Measurements from ENCODE around the gene SEC61A1. TPM values are rescaled to one million over a fixed set of nuclear protein-coding genes. Genes with fewer than 3 reads are reported as not detected.

SEC61A1 gene
- total RNA-seq (100 to 1,000 TPM; 203 to 212 TPM), polyA plus RNA-seq (100 to 1,000 TPM; 156 to 182 TPM)

DNA sequence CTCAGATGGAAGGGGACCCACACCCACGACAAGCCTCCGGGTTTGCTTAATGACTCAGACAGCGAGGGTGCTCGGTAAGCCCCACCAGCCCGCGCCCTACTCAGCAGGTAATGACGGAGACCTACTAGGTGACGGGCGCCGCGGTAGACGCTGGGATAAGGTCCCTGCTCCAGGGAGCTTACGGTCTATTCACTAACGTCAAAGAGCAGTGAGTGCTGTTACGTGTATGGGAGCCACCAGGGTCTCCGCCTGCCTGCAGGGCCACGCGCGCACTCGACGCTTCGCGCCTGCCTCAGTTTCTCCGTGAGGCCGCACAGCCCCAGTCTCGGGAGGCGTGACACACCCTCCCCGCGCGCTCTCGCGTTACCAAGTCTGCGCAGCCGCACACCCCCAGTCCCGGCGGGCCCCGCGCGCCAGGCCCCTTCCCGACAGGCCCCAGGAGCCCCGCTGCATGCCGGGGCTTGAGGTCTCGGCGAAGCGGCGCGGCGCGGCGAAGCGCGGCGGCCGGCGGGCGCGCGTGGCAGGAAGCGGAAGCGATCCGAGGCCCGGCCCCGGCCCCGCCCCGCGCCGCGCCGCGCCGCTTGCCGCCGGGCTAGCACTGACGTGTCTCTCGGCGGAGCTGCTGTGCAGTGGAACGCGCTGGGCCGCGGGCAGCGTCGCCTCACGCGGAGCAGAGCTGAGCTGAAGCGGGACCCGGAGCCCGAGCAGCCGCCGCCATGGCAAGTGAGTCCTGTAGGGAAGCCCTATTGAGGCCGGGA is at the start of gene SEC61A1:
Gene SEC61A1 (plus strand): TSS at position 601 of the 758 bp plus-strand sequence. CDS start 116 bp downstream, at position 717.
- H3K27me3 ChIP-seq (ENCODE audit: insufficient read depth, low read length) = no peaks in the 10 kb centered on the region
- H3K27ac ChIP-seq (ENCODE audit: low read depth, low read length) = peak within 1 kb of the TSS; percentile 93
- peak within 1 kb of the TSS; percentile 80 to 91 for H3K4me3 ChIP-seq (ENCODE audit: low read length in 2 of 2)
- H3K9me3 ChIP-seq (ENCODE audit: control insufficient read depth in 1 of 2, low read length in 2 of 2) = no peaks in the 10 kb centered on the region
- Mint-ChIP-seq H3K27me3 (no peaks in the 10 kb centered on the region), H3K9me3 (peaks cover 0 to 3% (median 0%) of the 10 kb centered on the region in 8 donors), H3K27ac (peak within 1 kb of the TSS; percentile 94 to 99 (median 98)), H3K36me3 (peaks cover 6 to 48% of the 10 kb centered on the region in 2 donors), H3K4me1 (peaks cover 35 to 58% (median 42%) of the 10 kb centered on the region in 4 donors), H3K4me3 (peak within 1 kb of the TSS; percentile 92 to 100 (median 98))
- ChIA-PET POLR2A (ENCODE audit: partially characterized antibody) (interaction anchor here (0.6 to 2.9 kb wide), 6 partner anchors 11 to 477 kb away, joined by 3 to 15 read pairs (median 4); partner anchors contain the start of gene RUVBL1), CTCF (ENCODE audit: partially characterized antibody) (interaction anchor here (1.2 to 1.4 kb wide), 2 partner anchors 12 to 14 kb away, joined by 3 to 4 read pairs; no protein-coding TSS in a partner anchor)
- H3K36me3 ChIP-seq (ENCODE audit: insufficient read depth, low read length) = peaks cover 7% of the 10 kb centered on the region
- DNase-seq = peak; percentile 94 to 96 (median 95)
- intact Hi-C loops (cut with micrococcal nuclease) = loop anchor here (1.0 to 10.0 kb wide), 10 partner anchors 23 to 1577 kb away; partner anchors contain the start of genes ABTB1, ACAD9, IFT122 and MCM2
- H3K4me1 ChIP-seq (ENCODE audit: insufficient read depth, low read length) = peaks cover 38% of the 10 kb centered on the region

DNA sequence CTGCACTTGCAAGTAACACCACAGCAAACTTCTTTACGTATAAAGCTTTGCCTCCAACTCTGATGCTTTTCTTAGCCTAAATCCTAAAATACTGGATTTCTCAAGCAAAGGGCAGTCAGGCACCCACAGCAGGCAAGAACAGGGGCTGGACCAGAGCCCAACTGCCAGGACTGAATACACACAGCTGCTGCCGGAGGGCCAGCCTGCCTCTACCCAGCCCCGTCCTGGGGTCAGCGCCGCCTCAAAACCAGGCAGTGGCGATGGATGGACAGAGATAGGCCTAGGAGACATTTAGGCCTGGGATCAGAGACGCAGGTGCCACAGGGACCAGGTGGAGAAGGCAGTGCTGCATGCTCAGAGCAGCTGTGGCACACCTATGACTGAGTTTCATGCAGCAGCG is 47.6 kb upstream of the SEC61A1 start:
- Histone ChIP-seq H3K27ac (ENCODE audit: low read depth, low read length) (no peak overlapping the region), H3K4me1 (ENCODE audit: insufficient read depth, low read length) (no peaks in the 10 kb centered on the region), H3K4me3 (ENCODE audit: low read length in 2 of 2) (no peak overlapping the region), H3K36me3 (ENCODE audit: insufficient read depth, low read length) (no peaks in the 10 kb centered on the region), H3K27me3 (ENCODE audit: insufficient read depth, low read length) (no peaks in the 10 kb centered on the region), H3K9me3 (ENCODE audit: control insufficient read depth in 1 of 2, low read length in 2 of 2) (no peaks in the 10 kb centered on the region)
- H3K4me3 Mint-ChIP-seq = no peak overlapping the region
- intact Hi-C loops (cut with micrococcal nuclease) = no loop called here
- no peaks in the 10 kb centered on the region for H3K4me1 Mint-ChIP-seq
- CTCF ChIA-PET (ENCODE audit: partially characterized antibody) = no interaction called here
- no peak for DNase-seq
- POLR2A ChIA-PET (ENCODE audit: partially characterized antibody) = no interaction called here
- peaks cover 0 to 2% (median 0%) of the 10 kb centered on the region in 8 donors for H3K9me3 Mint-ChIP-seq
- H3K27ac Mint-ChIP-seq = no peak overlapping the region
- no peaks in the 10 kb centered on the region for H3K36me3 Mint-ChIP-seq
- peaks cover 8% of the 10 kb centered on the region in 2 donors for H3K27me3 Mint-ChIP-seq

DNA sequence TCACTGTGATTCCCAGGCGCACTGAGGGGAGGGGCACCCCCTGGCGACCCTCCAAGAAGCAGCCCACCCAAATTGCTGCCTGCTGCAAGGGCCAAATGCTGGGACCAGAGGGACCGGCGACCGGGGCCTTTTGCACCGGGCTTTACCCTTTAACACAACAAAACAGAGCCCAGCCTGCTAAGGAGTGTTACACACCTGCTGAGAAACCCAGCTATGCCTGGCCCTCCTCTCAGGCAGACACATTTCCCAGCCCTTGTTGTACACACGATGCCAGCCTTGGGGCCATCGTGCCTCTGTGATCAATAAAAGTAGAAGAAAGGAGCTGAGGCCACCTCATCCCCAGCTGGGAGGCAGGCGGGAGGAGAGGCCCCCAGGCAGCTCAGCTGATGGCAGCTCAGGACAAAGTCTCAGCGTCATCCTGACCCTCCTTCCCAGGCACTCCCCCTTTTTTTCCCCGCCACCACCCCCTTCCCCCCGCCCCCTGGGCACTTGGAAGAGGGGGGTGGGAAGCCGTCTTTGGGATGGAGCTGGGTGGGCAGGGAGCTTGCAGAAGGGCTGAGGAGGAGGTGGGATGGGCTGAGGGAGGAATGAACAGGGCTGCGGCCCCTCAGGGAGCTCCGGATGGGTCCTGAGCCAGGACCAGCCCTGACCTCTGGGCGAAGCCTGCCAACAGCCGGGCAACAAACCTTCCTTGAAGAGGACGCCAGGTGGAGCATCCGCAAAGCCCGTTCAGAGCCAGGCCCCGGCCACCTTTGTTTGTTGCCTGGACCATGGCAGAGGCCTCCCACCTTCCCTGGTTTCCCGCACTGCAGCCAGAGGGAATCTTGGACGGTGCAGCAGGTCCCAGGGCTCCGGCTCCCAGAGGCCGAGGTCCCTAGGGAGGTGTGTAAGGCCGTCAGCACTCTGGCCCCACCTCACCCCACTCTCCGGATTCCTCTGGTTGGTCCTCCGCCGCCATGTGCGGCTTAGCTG is 45.9 kb upstream of the SEC61A1 start:
- CTCF ChIA-PET (ENCODE audit: partially characterized antibody) = no interaction called here

DNA sequence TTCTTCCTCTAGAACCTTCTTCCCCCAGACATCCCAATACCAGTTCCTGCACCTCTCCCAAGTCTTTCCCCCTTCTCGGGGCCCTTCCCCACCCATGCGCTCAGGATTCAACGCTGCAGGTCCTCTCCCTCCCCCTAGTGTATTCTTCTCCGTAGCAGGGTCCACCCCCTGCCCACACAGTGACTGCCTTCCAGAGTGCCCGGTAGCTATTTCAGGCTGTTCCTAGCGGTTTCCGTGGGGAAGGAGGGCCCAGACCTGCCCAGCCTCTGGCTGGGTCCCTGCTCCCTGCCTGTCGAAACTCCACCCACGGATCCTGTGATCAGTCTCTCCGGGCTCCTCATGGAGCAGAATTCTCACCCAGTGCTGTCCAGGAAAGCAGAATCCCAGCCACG is 45.2 kb upstream of the SEC61A1 start:
- Histone ChIP-seq H3K27me3 (ENCODE audit: insufficient read depth, low read length) (no peaks in the 10 kb centered on the region), H3K36me3 (ENCODE audit: insufficient read depth, low read length) (no peaks in the 10 kb centered on the region), H3K9me3 (ENCODE audit: control insufficient read depth in 1 of 2, low read length in 2 of 2) (no peaks in the 10 kb centered on the region), H3K4me1 (ENCODE audit: insufficient read depth, low read length) (no peaks in the 10 kb centered on the region), H3K27ac (ENCODE audit: low read depth, low read length) (no peak overlapping the region), H3K4me3 (ENCODE audit: low read length in 2 of 2) (no peak overlapping the region)
- no peaks in the 10 kb centered on the region for H3K36me3 Mint-ChIP-seq
- DNase-seq = no peak
- peaks cover 0 to 2% (median 0%) of the 10 kb centered on the region in 4 donors for H3K4me1 Mint-ChIP-seq
- intact Hi-C loops (cut with micrococcal nuclease) = no loop called here
- POLR2A ChIA-PET (ENCODE audit: partially characterized antibody) = no interaction called here
- peaks cover 5 to 10% of the 10 kb centered on the region in 2 donors for H3K27me3 Mint-ChIP-seq
- no peak overlapping the region for H3K27ac Mint-ChIP-seq
- H3K9me3 Mint-ChIP-seq = peaks cover 0 to 2% (median 0%) of the 10 kb centered on the region in 8 donors
- no peak overlapping the region for H3K4me3 Mint-ChIP-seq
- CTCF ChIA-PET (ENCODE audit: partially characterized antibody) = no interaction called here

More for the DNA sequence above, 45.9 kb upstream of the SEC61A1 start:
- Histone ChIP-seq H3K27ac (ENCODE audit: low read depth, low read length) (no peak overlapping the region), H3K9me3 (ENCODE audit: control insufficient read depth in 1 of 2, low read length in 2 of 2) (no peaks in the 10 kb centered on the region), H3K4me3 (ENCODE audit: low read length in 2 of 2) (no peak overlapping the region), H3K36me3 (ENCODE audit: insufficient read depth, low read length) (no peaks in the 10 kb centered on the region), H3K27me3 (ENCODE audit: insufficient read depth, low read length) (no peaks in the 10 kb centered on the region), H3K4me1 (ENCODE audit: insufficient read depth, low read length) (no peaks in the 10 kb centered on the region)
- peaks cover 5 to 10% of the 10 kb centered on the region in 2 donors for H3K27me3 Mint-ChIP-seq
- POLR2A ChIA-PET (ENCODE audit: partially characterized antibody) = no interaction called here
- no peaks in the 10 kb centered on the region for H3K4me1 Mint-ChIP-seq
- peaks cover 0 to 2% (median 0%) of the 10 kb centered on the region in 8 donors for H3K9me3 Mint-ChIP-seq
- no peak for DNase-seq
- H3K36me3 Mint-ChIP-seq = no peaks in the 10 kb centered on the region
- H3K4me3 Mint-ChIP-seq = no peak overlapping the region
- intact Hi-C loops (cut with micrococcal nuclease) = no loop called here
- H3K27ac Mint-ChIP-seq = no peak overlapping the region

GRCh38 chr3:128009952-128010846 is 42.0 kb upstream of the SEC61A1 start:
- intact Hi-C loops (cut with micrococcal nuclease) = no loop called here
- Histone ChIP-seq H3K4me1 (ENCODE audit: insufficient read depth, low read length) (no peaks in the 10 kb centered on the region), H3K9me3 (ENCODE audit: control insufficient read depth in 1 of 2, low read length in 2 of 2) (no peaks in the 10 kb centered on the region), H3K4me3 (ENCODE audit: low read length in 2 of 2) (no peak overlapping the region), H3K27me3 (ENCODE audit: insufficient read depth, low read length) (no peaks in the 10 kb centered on the region), H3K27ac (ENCODE audit: low read depth, low read length) (no peak overlapping the region), H3K36me3 (ENCODE audit: insufficient read depth, low read length) (no peaks in the 10 kb centered on the region)
- Mint-ChIP-seq H3K4me1 (peaks cover 0 to 3% (median 0%) of the 10 kb centered on the region in 4 donors), H3K27me3 (peaks cover 3 to 5% of the 10 kb centered on the region in 2 donors), H3K27ac (peak overlapping the region in 1 of 7 donors; percentile 31), H3K4me3 (no peak overlapping the region), H3K9me3 (no peaks in the 10 kb centered on the region), H3K36me3 (no peaks in the 10 kb centered on the region)
- ChIA-PET POLR2A (ENCODE audit: partially characterized antibody) (no interaction called here), CTCF (ENCODE audit: partially characterized antibody) (no interaction called here)
- no peak for DNase-seq

DNA sequence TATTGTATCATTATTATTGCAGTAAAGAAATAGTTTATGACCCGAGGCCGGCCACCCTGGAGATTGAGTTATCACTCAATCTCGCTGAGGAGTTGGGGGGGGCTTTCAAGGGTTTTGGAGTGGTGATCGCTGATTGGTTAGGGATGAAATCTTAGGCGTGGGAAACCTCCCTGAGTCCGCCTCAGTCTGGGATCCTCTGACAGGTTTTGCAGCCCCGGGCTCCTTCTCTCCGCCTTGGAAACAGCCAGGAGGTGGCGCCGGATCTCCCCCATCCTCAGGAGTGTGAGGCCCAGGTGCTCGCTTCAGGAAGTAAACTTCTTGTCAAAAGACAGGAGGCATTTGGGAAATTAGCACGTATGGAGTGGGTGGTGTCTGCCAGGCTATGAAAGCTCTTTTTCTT is 41.1 kb upstream of the SEC61A1 start:
- Mint-ChIP-seq H3K4me1 (peaks cover 0 to 3% (median 0%) of the 10 kb centered on the region in 4 donors), H3K27me3 (peaks cover 3 to 5% of the 10 kb centered on the region in 2 donors), H3K36me3 (no peaks in the 10 kb centered on the region), H3K9me3 (no peaks in the 10 kb centered on the region), H3K27ac (no peak overlapping the region), H3K4me3 (no peak overlapping the region)
- no peaks in the 10 kb centered on the region for H3K9me3 ChIP-seq (ENCODE audit: control insufficient read depth in 1 of 2, low read length in 2 of 2)
- intact Hi-C loops (cut with micrococcal nuclease) = no loop called here
- no peaks in the 10 kb centered on the region for H3K4me1 ChIP-seq (ENCODE audit: insufficient read depth, low read length)
- no peak overlapping the region for H3K27ac ChIP-seq (ENCODE audit: low read depth, low read length)
- no peaks in the 10 kb centered on the region for H3K36me3 ChIP-seq (ENCODE audit: insufficient read depth, low read length)
- no peaks in the 10 kb centered on the region for H3K27me3 ChIP-seq (ENCODE audit: insufficient read depth, low read length)
- DNase-seq = peak in 1 of 5 donors; percentile 3
- H3K4me3 ChIP-seq (ENCODE audit: low read length in 2 of 2) = no peak overlapping the region
- ChIA-PET CTCF (ENCODE audit: partially characterized antibody) (no interaction called here), POLR2A (ENCODE audit: partially characterized antibody) (no interaction called here)
